GM23338 (cell line): ENCODE results near the gene NLK.

Experiments
- EZH2 ChIP-seq: fragments of 200-600 bp; sonication (generic); IDR thresholded peaks from one replicate; pipeline ENCODE4 v1.8.0; 2017; ENCODE audit warnings: antibody characterized with exemption, mild to moderate bottlenecking, low read depth; ENCODE audit not compliant: unreplicated experiment
- EZH2phosphoT487 ChIP-seq: fragments of 200-600 bp; sonication (generic); IDR thresholded peaks from one replicate; pipeline ENCODE4 v1.8.1; 2018; ENCODE audit warnings: antibody characterized with exemption; ENCODE audit not compliant: unreplicated experiment
- JUNB ChIP-seq: IDR thresholded peaks from one replicate; pipeline ENCODE4 v1.6.1; 2016; ENCODE audit warnings: antibody characterized with exemption; ENCODE audit not compliant: unreplicated experiment
- REST ChIP-seq: IDR thresholded peaks from one replicate; pipeline ENCODE4 v1.6.1; 2018; ENCODE audit warnings: antibody characterized with exemption; ENCODE audit not compliant: unreplicated experiment
- STAT1 ChIP-seq: IDR thresholded peaks from one replicate; pipeline ENCODE4 v1.6.1; 2016; ENCODE audit warnings: antibody characterized with exemption; ENCODE audit not compliant: unreplicated experiment
- ZNF114 ChIP-seq: fragments of 250-450 bp; sonication (Bioruptor Pico); IDR thresholded peaks from 2 replicates; pipeline ENCODE4 v1.5.0; 2020; ENCODE audit warnings: mild to moderate bottlenecking, moderate library complexity
- TF ChIP-seq, protein P1 (sequence below), 2 experiments: fragments of 200-600 bp in 1 of 2; sonication (generic) in 1 of 2; conservative IDR thresholded peaks; 2 replicates each; pipeline versions ENCODE4 v1.5.1 to v1.6.1; 2016 to 2017; ENCODE audit warnings: antibody characterized with exemption in 2 of 2, low read depth in 2 of 2, mild to moderate bottlenecking in 2 of 2, moderate library complexity in 1 of 2

DNA sequence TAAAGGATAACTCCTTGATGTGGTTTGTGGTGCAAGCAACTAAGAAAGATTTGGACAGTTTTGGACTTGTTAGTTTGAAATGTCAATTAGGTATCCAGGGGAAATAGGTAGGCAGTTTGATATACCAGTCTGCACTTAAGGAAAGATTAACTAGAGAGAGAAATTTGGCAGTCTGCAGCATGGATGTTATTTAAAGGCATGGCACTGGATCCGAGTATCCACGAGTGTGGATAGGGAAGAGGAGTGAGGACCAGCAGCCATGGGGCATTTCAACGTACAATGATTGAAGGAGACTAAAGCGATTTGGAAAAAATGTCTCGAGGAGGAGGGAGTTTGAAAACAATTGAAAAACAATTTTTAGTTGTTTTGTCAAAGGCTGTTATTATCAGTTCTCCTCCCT is 117.4 kb downstream of the NLK start:
- TF ChIP-seq, protein P1, sequence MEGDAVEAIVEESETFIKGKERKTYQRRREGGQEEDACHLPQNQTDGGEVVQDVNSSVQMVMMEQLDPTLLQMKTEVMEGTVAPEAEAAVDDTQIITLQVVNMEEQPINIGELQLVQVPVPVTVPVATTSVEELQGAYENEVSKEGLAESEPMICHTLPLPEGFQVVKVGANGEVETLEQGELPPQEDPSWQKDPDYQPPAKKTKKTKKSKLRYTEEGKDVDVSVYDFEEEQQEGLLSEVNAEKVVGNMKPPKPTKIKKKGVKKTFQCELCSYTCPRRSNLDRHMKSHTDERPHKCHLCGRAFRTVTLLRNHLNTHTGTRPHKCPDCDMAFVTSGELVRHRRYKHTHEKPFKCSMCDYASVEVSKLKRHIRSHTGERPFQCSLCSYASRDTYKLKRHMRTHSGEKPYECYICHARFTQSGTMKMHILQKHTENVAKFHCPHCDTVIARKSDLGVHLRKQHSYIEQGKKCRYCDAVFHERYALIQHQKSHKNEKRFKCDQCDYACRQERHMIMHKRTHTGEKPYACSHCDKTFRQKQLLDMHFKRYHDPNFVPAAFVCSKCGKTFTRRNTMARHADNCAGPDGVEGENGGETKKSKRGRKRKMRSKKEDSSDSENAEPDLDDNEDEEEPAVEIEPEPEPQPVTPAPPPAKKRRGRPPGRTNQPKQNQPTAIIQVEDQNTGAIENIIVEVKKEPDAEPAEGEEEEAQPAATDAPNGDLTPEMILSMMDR (conservative IDR thresholded peaks at IDR 0.05; ENCODE audit: low read depth in 2 of 2) = no peak
- no peak for TF ChIP-seq EZH2
- no peak for TF ChIP-seq STAT1
- no peak for TF ChIP-seq ZNF114
- TF ChIP-seq JUNB = no peak
- TF ChIP-seq REST = no peak
- no peak for TF ChIP-seq EZH2phosphoT487
